ENCODE results near the gene TMEM179. TPM values are rescaled to one million over a fixed set of nuclear protein-coding genes. Genes with fewer than 3 reads are reported as not detected.

Gene TMEM179
- total RNA-seq, 4 donors from 2014 or later = not detected

GRCh38 chr14:104609666-104610065 lies 5.1 kb upstream of the TMEM179 start:
- intact Hi-C loops (cut with DNase I) = no loop called here
- 74 to 86% methylated on average over 6 to 7 of the region's 7 CpGs for WGBS, 2 donors
- Histone ChIP-seq H3K27ac (no peak overlapping the region), H3K9me3 (no peaks in the 10 kb centered on the region), H3K36me3 (no peaks in the 10 kb centered on the region), H3K4me1 (no peaks in the 10 kb centered on the region), H3K4me3 (no peak overlapping the region), H3K27me3 (peaks cover 0 to 70% (median 0%) of the 10 kb centered on the region in 4 donors)
- DNase-seq = no peak
- TF ChIP-seq POLR2A (IDR thresholded peaks at IDR 0.05) (no peak), CTCF (IDR thresholded peaks at IDR 0.05) (no peak)

GRCh38 chr14:104603711-104604401 lies 716 bp downstream of the TMEM179 start:
- 35 to 87% methylated on average over 2 to 24 of the region's 32 CpGs for WGBS, 2 donors
- intact Hi-C loops (cut with DNase I) = no loop called here
- no peak for TF ChIP-seq CTCF (IDR thresholded peaks at IDR 0.05)
- TF ChIP-seq POLR2A (IDR thresholded peaks at IDR 0.05) = no peak
- Histone ChIP-seq H3K4me1 (peaks cover 0 to 6% (median 6%) of the 10 kb centered on the region in 3 donors), H3K9me3 (no peaks in the 10 kb centered on the region), H3K27ac (no peak overlapping the region), H3K4me3 (no peak overlapping the region), H3K36me3 (no peaks in the 10 kb centered on the region), H3K27me3 (peaks cover 0 to 88% (median 5%) of the 10 kb centered on the region in 4 donors)
- DNase-seq = no peak

DNA sequence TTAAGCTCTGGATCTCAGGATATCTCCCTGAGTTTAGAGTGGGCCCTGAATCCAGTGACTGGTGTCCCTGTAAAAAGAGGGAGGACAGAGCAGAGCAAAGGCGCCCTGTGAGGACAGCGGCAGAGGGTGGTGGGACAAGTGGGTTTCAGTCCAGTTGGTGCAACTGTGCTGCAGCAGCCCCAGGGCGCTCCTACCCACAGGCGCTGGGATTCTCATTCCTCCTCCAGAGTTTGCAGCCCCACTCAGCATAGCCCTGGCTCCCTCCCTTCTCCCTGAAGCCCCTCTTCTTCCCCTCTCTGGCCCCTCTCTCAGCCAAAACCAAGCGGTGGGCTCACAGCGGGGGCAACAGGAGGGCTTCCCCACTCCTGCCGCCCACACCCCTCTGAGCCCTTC lies 1.6 kb downstream of the TMEM179 start:
- WGBS, 2 donors = 83 to 88% methylated on average over 3 to 7 of the region's 7 CpGs
- H3K27ac ChIP-seq = no peak overlapping the region
- no peak for DNase-seq
- no peaks in the 10 kb centered on the region for H3K36me3 ChIP-seq
- H3K27me3 ChIP-seq = peaks cover 0 to 96% (median 5%) of the 10 kb centered on the region in 4 donors
- intact Hi-C loops (cut with DNase I) = no loop called here
- H3K4me3 ChIP-seq = no peak overlapping the region
- H3K4me1 ChIP-seq = peaks cover 0 to 6% (median 6%) of the 10 kb centered on the region in 3 donors
- H3K9me3 ChIP-seq = no peaks in the 10 kb centered on the region
- TF ChIP-seq CTCF (IDR thresholded peaks at IDR 0.05) (no peak), POLR2A (IDR thresholded peaks at IDR 0.05) (no peak)

- H3K36me3 ChIP-seq = no peaks in the 10 kb centered on the region
- H3K27ac ChIP-seq = no peak overlapping the region
- no peak overlapping the region for H3K4me3 ChIP-seq
- H3K27me3 ChIP-seq = peaks cover 0 to 100% (median 5%) of the 10 kb centered on the region in 4 donors
- DNase-seq = no peak
- TF ChIP-seq POLR2A (IDR thresholded peaks at IDR 0.05) (no peak), CTCF (IDR thresholded peaks at IDR 0.05) (no peak)
- 60 to 67% methylated on average over 1 to 3 of the region's 11 CpGs for WGBS, 2 donors
- H3K4me1 ChIP-seq = peaks cover 0 to 6% (median 6%) of the 10 kb centered on the region in 3 donors
- H3K9me3 ChIP-seq = no peaks in the 10 kb centered on the region
- intact Hi-C loops (cut with DNase I) = no loop called here
These were observed 2.1 kb downstream of the TMEM179 start for GRCh38 chr14:104602315-104602932.

- Histone ChIP-seq H3K4me3 (no peak overlapping the region), H3K4me1 (peaks cover 0 to 6% (median 6%) of the 10 kb centered on the region in 3 donors), H3K27ac (no peak overlapping the region), H3K36me3 (no peaks in the 10 kb centered on the region), H3K27me3 (peaks cover 0 to 100% (median 5%) of the 10 kb centered on the region in 4 donors), H3K9me3 (no peaks in the 10 kb centered on the region)
- intact Hi-C loops (cut with DNase I) = no loop called here
- 27% methylated on average over 5 of the region's 9 CpGs; no CpG with 5 or more reads in 1 of the 2 donors for whole genome bisulfite sequencing, 2 donors
- DNase-seq = no peak
- TF ChIP-seq CTCF (IDR thresholded peaks at IDR 0.05) = no peak
- no peak for TF ChIP-seq POLR2A (IDR thresholded peaks at IDR 0.05)
These were observed 2.8 kb downstream of the TMEM179 start for GRCh38 chr14:104601786-104602185.

All from esophagus squamous epithelium (tissue), 5 donors.